Heart left ventricle (tissue), 13 donors: ENCODE measurements around the gene PLOD1.

ENCODE experiments used
- POLR2A ChIP-seq, 2 donors: fragments of 450-650 bp; IDR thresholded peaks; one replicate each; pipeline ENCODE4 v1.6.1; 2017; ENCODE audit warnings: antibody characterized with exemption in 2 of 2, mild to moderate bottlenecking in 2 of 2, moderate library complexity in 2 of 2
- TF ChIP-seq, protein P1 (sequence below), 12 donors: fragments of 200-600 bp; sonication (generic) in 4 of 12; IDR thresholded peaks; one replicate each; pipeline versions ENCODE4 v1.5.0 to v1.8.0; 2018 to 2022; ENCODE audit warnings: antibody characterized with exemption in 12 of 12, mild to moderate bottlenecking in 5 of 12
- donor health status: ischemic (EF 13 %, LVEDD 7.1; RV severe dilation, severe dysfunction).
- donor health status: DM: no; HTN: yes; CAD: no.
- donor health status: DM: no; HTN: no; CAD: no.
- donor health status: ischemic (EF 25% LVEDD 6.9; RV normal size, moderate dysfunction).
- donor health status: ischemic (EF 25% LVEDD 5.7; RV mildly dilated, moderate dysfunction).
- donor health status: ischemic (EF 35%, LVEDD 5.7; RV mildly dilated, moderate dysfunction).
- donor health status: nonischemic (EF 11% LVEDD 7.7; RV severe dilation, severe dysfunction).
- donor health status: DM: yes; HTN: yes; CAD: no.
- donor health status: PGD.
- donor health status: ischemic (EF 29% LVEDD 5.4; RV normal size, mild dysfunction).
- donor health status: nonischemic (EF 23%, LVEDD 6.1; RV moderate dilation, normal function).

DNA sequence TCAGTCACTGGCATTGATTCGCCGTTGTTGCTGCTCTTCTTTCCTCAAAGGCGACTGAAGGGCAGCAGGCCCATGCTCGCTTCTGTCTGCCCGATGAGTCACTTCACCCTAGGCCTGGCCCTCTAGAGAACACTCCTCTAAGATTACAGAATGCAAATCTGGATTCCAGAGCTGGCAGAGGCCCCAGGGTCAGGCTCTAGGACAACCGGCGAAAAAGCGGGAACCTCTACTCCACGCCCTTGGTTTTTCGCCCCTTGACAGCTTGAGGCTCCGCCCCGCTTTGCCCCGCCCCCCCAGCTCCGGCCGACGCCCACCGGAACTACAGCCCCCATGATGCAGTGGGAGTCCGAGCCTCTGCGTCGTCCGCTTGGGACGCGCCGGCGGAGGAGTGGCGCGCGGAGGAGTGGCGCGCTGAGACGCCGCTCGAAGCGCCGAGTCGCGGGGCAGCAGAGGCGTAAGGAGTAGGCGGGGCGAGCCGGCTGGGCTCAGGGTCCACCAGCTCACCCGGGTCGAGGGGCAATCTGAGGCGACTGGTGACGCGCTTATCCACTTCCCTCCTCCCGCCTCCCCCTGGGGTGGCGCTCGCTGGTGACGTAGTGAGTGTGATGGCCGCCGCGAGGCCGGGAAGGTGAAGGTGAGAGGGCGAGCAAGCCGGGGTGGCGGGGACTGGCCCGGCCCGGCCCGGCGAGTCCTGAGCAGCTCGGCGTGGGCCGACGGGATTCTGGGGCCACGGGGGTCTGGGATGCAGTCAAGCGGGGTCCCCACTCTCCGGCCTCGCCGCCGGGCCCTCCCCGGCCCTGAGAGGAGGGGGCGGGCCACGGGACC, 45.5 kb downstream of the PLOD1 start, which contains the start of gene MFN2:
- TF ChIP-seq, protein P1, sequence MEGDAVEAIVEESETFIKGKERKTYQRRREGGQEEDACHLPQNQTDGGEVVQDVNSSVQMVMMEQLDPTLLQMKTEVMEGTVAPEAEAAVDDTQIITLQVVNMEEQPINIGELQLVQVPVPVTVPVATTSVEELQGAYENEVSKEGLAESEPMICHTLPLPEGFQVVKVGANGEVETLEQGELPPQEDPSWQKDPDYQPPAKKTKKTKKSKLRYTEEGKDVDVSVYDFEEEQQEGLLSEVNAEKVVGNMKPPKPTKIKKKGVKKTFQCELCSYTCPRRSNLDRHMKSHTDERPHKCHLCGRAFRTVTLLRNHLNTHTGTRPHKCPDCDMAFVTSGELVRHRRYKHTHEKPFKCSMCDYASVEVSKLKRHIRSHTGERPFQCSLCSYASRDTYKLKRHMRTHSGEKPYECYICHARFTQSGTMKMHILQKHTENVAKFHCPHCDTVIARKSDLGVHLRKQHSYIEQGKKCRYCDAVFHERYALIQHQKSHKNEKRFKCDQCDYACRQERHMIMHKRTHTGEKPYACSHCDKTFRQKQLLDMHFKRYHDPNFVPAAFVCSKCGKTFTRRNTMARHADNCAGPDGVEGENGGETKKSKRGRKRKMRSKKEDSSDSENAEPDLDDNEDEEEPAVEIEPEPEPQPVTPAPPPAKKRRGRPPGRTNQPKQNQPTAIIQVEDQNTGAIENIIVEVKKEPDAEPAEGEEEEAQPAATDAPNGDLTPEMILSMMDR (IDR thresholded peaks at IDR 0.05): peak in 1 of 12 donors; percentile 12
- TF ChIP-seq POLR2A (IDR thresholded peaks at IDR 0.05): peak in 1 of 2 donors; percentile 71
